OCI-LY7 (cell line): ENCODE data around the gene TOGARAM1. TPM values are rescaled to one million over a fixed set of nuclear protein-coding genes. Genes with fewer than 3 reads are reported as not detected.

ENCODE experiments used
- BruUV-seq: library from RNA; stranded (reverse); fragments of 400-500 nt; replicated peaks from 2 replicates; lab custom pipeline; 2021; lab: Mats Ljungman, UMichigan
- CTCF ChIA-PET: fragments of 300-600 bp; sonication (Branson Sonifier 250); formaldehyde crosslinking; loops from one replicate; lab custom pipeline; 2022; ENCODE audit warnings: antibody characterized with exemption; ENCODE audit not compliant: unreplicated experiment; lab: Charles Lee
- POLR2A ChIA-PET: fragments of 300-600 bp; sonication (Branson Sonifier 250); formaldehyde crosslinking; loops from one replicate; lab custom pipeline; 2022; ENCODE audit warnings: antibody characterized with exemption; lab: Charles Lee
- DNase-seq: peaks from one replicate; pipeline ENCODE4 v3.0.0-alpha.2; 2015; ENCODE audit warnings: low spot score
- H2AFZ ChIP-seq: fragments of 200-600 bp; sonication (generic), shearing (Covaris generic); 2 replicates; pipeline ENCODE4 v1.6.1; 2014; ENCODE audit warnings: mild to moderate bottlenecking, antibody characterized with exemption, low read length, moderate library complexity
- H3K27ac ChIP-seq: fragments of 200-600 bp; sonication (generic); 2 replicates; pipeline ENCODE4 v1.5.1; 2014; ENCODE audit warnings: mixed run types, low read depth, mild to moderate bottlenecking, moderate library complexity, low read length, inconsistent platforms; ENCODE audit not compliant: poor library complexity, severe bottlenecking
- H3K36me3 ChIP-seq: fragments of 200-600 bp; sonication (generic); 2 replicates; pipeline ENCODE4 v1.6.1; 2014; ENCODE audit warnings: mild to moderate bottlenecking, antibody characterized with exemption, low read length, moderate library complexity, mixed read lengths; ENCODE audit not compliant: insufficient read depth
- H3K4me1 ChIP-seq: fragments of 200-600 bp; sonication (generic); 2 replicates; pipeline ENCODE4 v1.5.1; 2014; ENCODE audit warnings: mild to moderate bottlenecking, low read length; ENCODE audit not compliant: insufficient read depth, poor library complexity, severe bottlenecking
- H3K4me2 ChIP-seq: fragments of 200-600 bp; sonication (generic); 2 replicates; pipeline ENCODE4 v1.6.1; 2014; ENCODE audit warnings: mild to moderate bottlenecking, low read length
- H3K4me3 ChIP-seq: fragments of 200-600 bp; sonication (generic); 2 replicates; pipeline ENCODE4 v1.5.1; 2014; ENCODE audit warnings: mild to moderate bottlenecking, low read depth, low read length; ENCODE audit not compliant: poor library complexity, severe bottlenecking
- H3K79me2 ChIP-seq: fragments of 200-600 bp; sonication (generic); 2 replicates; pipeline ENCODE4 v1.6.1; 2016; ENCODE audit warnings: low read depth, mild to moderate bottlenecking, low read length, moderate library complexity, mixed read lengths; ENCODE audit not compliant: insufficient read depth
- H3K9me2 ChIP-seq: fragments of 200-600 bp; sonication (generic); 2 replicates; pipeline ENCODE4 v1.6.1; 2016; ENCODE audit warnings: mild to moderate bottlenecking, low read length, mixed read lengths; ENCODE audit not compliant: insufficient read depth
- H3K9me3 ChIP-seq: fragments of 200-600 bp; sonication (generic); 2 replicates; pipeline ENCODE4 v1.6.1; 2014; ENCODE audit warnings: mild to moderate bottlenecking, mixed run types, low read length, mixed read lengths
- H4K20me1 ChIP-seq: fragments of 200-600 bp; sonication (generic); 2 replicates; pipeline ENCODE4 v1.6.1; 2014; ENCODE audit warnings: mild to moderate bottlenecking, antibody characterized with exemption, low read length, moderate library complexity, mixed read lengths; ENCODE audit not compliant: insufficient read depth
- EZH2phosphoT487 ChIP-seq: fragments of 200-600 bp; sonication (generic); IDR thresholded peaks from 2 replicates; pipeline ENCODE4 v1.6.1; 2018; ENCODE audit warnings: low read depth, borderline replicate concordance, mild to moderate bottlenecking, mixed run types, antibody characterized with exemption, low read length, moderate library complexity, mixed read lengths
- intact Hi-C: fragments of 100-400 bp; cut with micrococcal nuclease; formaldehyde crosslinking; loops from one replicate; pipeline ENCODE4 v1.10.0; 2022; ENCODE audit not compliant: unreplicated experiment
- total RNA-seq, 2 experiments: library from RNA; depleted of rRNA in 1 of 2; stranded (reverse); fragments of >200 nt in 1 of 2; shearing (Covaris generic) in 1 of 2; gene quantifications; 2 replicates each; pipeline ENCODE4 v1.2.3, GENCODE V29; 2014 to 2022
- TF ChIP-seq, protein P1 (sequence below): fragments of 200-600 bp; sonication (generic); conservative IDR thresholded peaks from 2 replicates; pipeline ENCODE4 v1.5.1; 2014; ENCODE audit warnings: mild to moderate bottlenecking, antibody characterized with exemption, low read length, moderate library complexity, mixed read lengths

Gene TOGARAM1
- total RNA-seq, 2 experiments from 2014 or later, result 11.4 to 11.6 TPM

DNA sequence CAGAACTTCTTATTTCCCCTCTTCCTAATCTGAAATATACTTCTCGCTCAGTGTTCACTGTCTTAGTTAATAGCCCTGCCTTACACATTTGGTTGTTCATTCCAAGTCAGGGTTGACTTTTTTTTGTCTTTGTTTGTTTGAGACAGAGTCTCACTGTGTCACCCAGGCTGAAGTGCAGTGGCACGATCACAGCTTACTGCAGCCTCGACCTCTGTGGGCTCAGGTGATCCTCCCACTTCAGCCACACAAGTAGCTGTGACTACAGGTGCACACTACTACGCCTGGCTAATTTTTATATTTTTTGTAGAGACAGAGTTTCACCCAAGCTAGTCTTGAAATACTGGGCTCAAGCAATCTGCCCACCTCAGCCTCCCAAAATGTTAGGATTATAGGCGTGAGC, 79.7 kb downstream of the TOGARAM1 start:
- Histone ChIP-seq H3K36me3 (peaks cover 56% of the 10 kb centered on the region), H2AFZ (no peak overlapping the region), H4K20me1 (no peaks in the 10 kb centered on the region), H3K9me3 (peaks cover 18% of the 10 kb centered on the region), H3K4me2 (no peak overlapping the region), H3K27ac (no peak overlapping the region), H3K9me2 (no peaks in the 10 kb centered on the region), H3K4me1 (no peaks in the 10 kb centered on the region), H3K79me2 (no peaks in the 10 kb centered on the region), H3K4me3 (no peak overlapping the region)
- BruUV-seq, result no TSS peak
- TF ChIP-seq, protein P1, sequence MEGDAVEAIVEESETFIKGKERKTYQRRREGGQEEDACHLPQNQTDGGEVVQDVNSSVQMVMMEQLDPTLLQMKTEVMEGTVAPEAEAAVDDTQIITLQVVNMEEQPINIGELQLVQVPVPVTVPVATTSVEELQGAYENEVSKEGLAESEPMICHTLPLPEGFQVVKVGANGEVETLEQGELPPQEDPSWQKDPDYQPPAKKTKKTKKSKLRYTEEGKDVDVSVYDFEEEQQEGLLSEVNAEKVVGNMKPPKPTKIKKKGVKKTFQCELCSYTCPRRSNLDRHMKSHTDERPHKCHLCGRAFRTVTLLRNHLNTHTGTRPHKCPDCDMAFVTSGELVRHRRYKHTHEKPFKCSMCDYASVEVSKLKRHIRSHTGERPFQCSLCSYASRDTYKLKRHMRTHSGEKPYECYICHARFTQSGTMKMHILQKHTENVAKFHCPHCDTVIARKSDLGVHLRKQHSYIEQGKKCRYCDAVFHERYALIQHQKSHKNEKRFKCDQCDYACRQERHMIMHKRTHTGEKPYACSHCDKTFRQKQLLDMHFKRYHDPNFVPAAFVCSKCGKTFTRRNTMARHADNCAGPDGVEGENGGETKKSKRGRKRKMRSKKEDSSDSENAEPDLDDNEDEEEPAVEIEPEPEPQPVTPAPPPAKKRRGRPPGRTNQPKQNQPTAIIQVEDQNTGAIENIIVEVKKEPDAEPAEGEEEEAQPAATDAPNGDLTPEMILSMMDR, result no peak
- no peak for TF ChIP-seq EZH2phosphoT487
- intact Hi-C loops, result no loop called here
- POLR2A ChIA-PET, result no interaction called here
- CTCF ChIA-PET, result no interaction called here
- DNase-seq, result no peak

- Histone ChIP-seq H2AFZ (no peak overlapping the region), H4K20me1 (no peaks in the 10 kb centered on the region), H3K4me1 (no peaks in the 10 kb centered on the region), H3K4me3 (no peak overlapping the region), H3K79me2 (no peaks in the 10 kb centered on the region), H3K27ac (no peak overlapping the region), H3K9me3 (peaks cover 1% of the 10 kb centered on the region), H3K4me2 (no peak overlapping the region), H3K9me2 (no peaks in the 10 kb centered on the region), H3K36me3 (peaks cover 36% of the 10 kb centered on the region)
- no peak for TF ChIP-seq EZH2phosphoT487
- TF ChIP-seq, protein P1, result no peak
- ChIA-PET CTCF (no interaction called here), POLR2A (no interaction called here)
- no peak for DNase-seq
- BruUV-seq, result no TSS peak
- intact Hi-C loops, result no loop called here
Measured at GRCh38 chr14:45044638-45045037, 82.6 kb downstream of the TOGARAM1 start.

DNA sequence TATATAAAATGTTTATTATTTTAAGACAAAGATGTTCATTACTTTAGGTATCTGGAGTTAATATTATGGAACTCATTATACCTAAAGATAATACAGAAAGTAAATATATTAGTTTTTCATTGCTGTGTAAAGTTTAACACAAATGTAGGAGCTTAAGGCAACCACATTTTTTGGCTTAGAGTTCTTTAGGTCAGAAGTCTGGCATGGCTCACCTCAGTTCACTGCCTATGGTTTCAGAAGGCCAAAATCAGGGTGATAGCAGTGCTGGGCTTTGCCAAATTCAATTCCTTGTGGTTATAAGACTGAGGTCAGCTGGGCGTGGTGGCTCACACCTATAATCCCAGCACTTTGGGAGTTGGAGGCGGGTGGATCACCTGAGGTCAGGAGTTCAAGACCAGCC, 86.4 kb downstream of the TOGARAM1 start:
- DNase-seq, result no peak
- intact Hi-C loops, result no loop called here
- H4K20me1 ChIP-seq, result no peaks in the 10 kb centered on the region
- H3K4me3 ChIP-seq, result no peak overlapping the region
- no peaks in the 10 kb centered on the region for H3K79me2 ChIP-seq
- ChIA-PET CTCF (no interaction called here), POLR2A (interaction anchor here (0.7 kb wide), 2 partner anchors 118 to 1719 kb away, joined by 3 to 8 read pairs; no protein-coding TSS in a partner anchor)
- no peaks in the 10 kb centered on the region for H3K4me1 ChIP-seq
- peaks cover 50% of the 10 kb centered on the region for H3K36me3 ChIP-seq
- no peak overlapping the region for H3K4me2 ChIP-seq
- H2AFZ ChIP-seq, result no peak overlapping the region
- TF ChIP-seq, protein P1, result no peak
- TF ChIP-seq EZH2phosphoT487, result no peak
- no TSS peak for BruUV-seq
- H3K9me3 ChIP-seq, result no peaks in the 10 kb centered on the region
- H3K9me2 ChIP-seq, result no peaks in the 10 kb centered on the region
- no peak overlapping the region for H3K27ac ChIP-seq
